CD14-positive monocyte (primary cell): ENCODE measurements around the gene CACNA1B. TPM values are rescaled to one million over a fixed set of nuclear protein-coding genes. Genes with fewer than 3 reads are reported as not detected.

Experiments used
- DNase-seq, 3 donors: peaks; one replicate each; pipeline ENCODE4 v3.0.0-alpha.2; 2011 to 2022
- H2AFZ ChIP-seq: 2 replicates; pipeline ENCODE4 v1.6.0; 2012; ENCODE audit warnings: mild to moderate bottlenecking, low read depth, low read length, inconsistent platforms; ENCODE audit not compliant: insufficient read depth, poor library complexity, severe bottlenecking
- H3K27ac ChIP-seq, 2 donors: 1 replicate in 1 of 2; 2 replicates in 1 of 2; pipeline ENCODE4 v1.5.1; 2012 to 2013; ENCODE audit warnings: low read length in 2 of 2, control low read depth in 1 of 2, inconsistent platforms in 1 of 2, low read depth in 1 of 2, mild to moderate bottlenecking in 1 of 2
- H3K27me3 ChIP-seq, 2 donors: one replicate each; pipeline versions ENCODE4 v1.6.0 to v1.6.1; 2011 to 2013; ENCODE audit warnings: low read length in 2 of 2; ENCODE audit not compliant: control insufficient read depth in 2 of 2, insufficient read depth in 2 of 2
- H3K36me3 ChIP-seq, 2 donors: replicated peaks in 1 of 2; 1 replicate in 1 of 2; 2 replicates in 1 of 2; pipeline versions ENCODE4 v1.5.1 to v1.6.1; 2012 to 2013; ENCODE audit warnings: low read length in 2 of 2, control low read depth in 1 of 2, inconsistent platforms in 1 of 2, mild to moderate bottlenecking in 1 of 2; ENCODE audit not compliant: insufficient read depth in 2 of 2, control insufficient read depth in 1 of 2
- H3K4me1 ChIP-seq, 2 donors: 1 replicate in 1 of 2; 2 replicates in 1 of 2; pipeline versions ENCODE4 v1.5.1 to v1.6.1; 2012 to 2013; ENCODE audit warnings: low read length in 2 of 2, control low read depth in 1 of 2, inconsistent platforms in 1 of 2, mild to moderate bottlenecking in 1 of 2, moderate library complexity in 1 of 2; ENCODE audit not compliant: insufficient read depth in 2 of 2, control insufficient read depth in 1 of 2
- H3K4me2 ChIP-seq: replicated peaks from 2 replicates; pipeline ENCODE3; 2012; ENCODE audit warnings: low read length, moderate library complexity, mild to moderate bottlenecking; ENCODE audit not compliant: poor library complexity, severe bottlenecking; ENCODE audit errors: extremely low read depth
- H3K4me3 ChIP-seq, 3 experiments: fragments of 200-600 bp in 1 of 3; sonication (generic) in 1 of 3; replicated peaks in 1 of 3; 1 replicate in 2 of 3; 2 replicates in 1 of 3; pipeline ENCODE4 v1.5.1; 2011 to 2013; ENCODE audit warnings: low read length in 3 of 3, mild to moderate bottlenecking in 3 of 3, control low read depth in 2 of 3, low read depth in 2 of 3, inconsistent platforms in 1 of 3, moderate library complexity in 1 of 3
- H3K79me2 ChIP-seq: 2 replicates; pipeline ENCODE4 v1.6.0; 2012; ENCODE audit warnings: mild to moderate bottlenecking, control low read depth, inconsistent platforms, low read length, moderate library complexity; ENCODE audit not compliant: insufficient read depth
- H3K9ac ChIP-seq: 2 replicates; pipeline ENCODE4 v1.6.0; 2017; ENCODE audit warnings: low read length, mild to moderate bottlenecking; ENCODE audit not compliant: insufficient read depth, poor library complexity, severe bottlenecking
- H3K9me3 ChIP-seq, 2 donors: replicated peaks in 1 of 2; 1 replicate in 1 of 2; 2 replicates in 1 of 2; pipeline versions ENCODE4 v1.5.1 to v1.6.1; 2012 to 2013; ENCODE audit warnings: low read length in 2 of 2, control low read depth in 1 of 2; ENCODE audit not compliant: control insufficient read depth in 1 of 2, insufficient read depth in 1 of 2
- H4K20me1 ChIP-seq: 2 replicates; pipeline ENCODE4 v1.6.0; 2012; ENCODE audit warnings: mild to moderate bottlenecking, low read length, control low read depth, moderate library complexity; ENCODE audit not compliant: insufficient read depth
- H3K27ac Mint-ChIP-seq, 7 donors: one replicate each; pipeline ENCODE4 v1.8.0; 2020; ENCODE audit warnings: mild to moderate bottlenecking in 7 of 7, mixed read lengths in 7 of 7, moderate library complexity in 6 of 7, inconsistent platforms in 2 of 7
- H3K27me3 Mint-ChIP-seq, 3 donors: one replicate each; pipeline ENCODE4 v1.8.0; 2021 to 2022; ENCODE audit warnings: low read depth in 3 of 3, mild to moderate bottlenecking in 3 of 3, mixed read lengths in 3 of 3, moderate library complexity in 3 of 3, inconsistent platforms in 1 of 3
- H3K36me3 Mint-ChIP-seq, 2 donors: one replicate each; pipeline ENCODE4 v1.8.0; 2020; ENCODE audit warnings: mixed read lengths in 2 of 2, inconsistent platforms in 1 of 2, mild to moderate bottlenecking in 1 of 2
- H3K4me1 Mint-ChIP-seq: one replicate; pipeline ENCODE4 v1.8.0; 2020; ENCODE audit warnings: mild to moderate bottlenecking, mixed read lengths
- H3K4me3 Mint-ChIP-seq, 2 donors: one replicate each; pipeline ENCODE4 v1.8.0; 2020; ENCODE audit warnings: mild to moderate bottlenecking in 2 of 2, mixed read lengths in 2 of 2, moderate library complexity in 1 of 2
- H3K9me3 Mint-ChIP-seq, 7 donors: one replicate each; pipeline ENCODE4 v1.8.0; 2020 to 2022; ENCODE audit warnings: mixed read lengths in 7 of 7, mild to moderate bottlenecking in 6 of 7, moderate library complexity in 6 of 7, inconsistent platforms in 2 of 7
- WGBS: methylation state at CpG from one replicate; pipeline ENCODE4 v1.1.5; 2013; ENCODE audit warnings: missing lambda C conversion rate; ENCODE audit not compliant: insufficient coverage; 5-methylcytosine and 5-hydroxymethylcytosine counted together
- intact Hi-C, 2 donors: fragments of 100-400 bp; cut with micrococcal nuclease; formaldehyde crosslinking; loops; one replicate each; pipeline versions ENCODE4 v1.15.0 to v1.15.1; 2023
- polyA plus RNA-seq, 3 donors: library from polyadenylated mRNA; depleted of rRNA in 1 of 3; unstranded in 2 of 3; stranded (reverse) in 1 of 3; fragments of 300-500 nt in 2 of 3; fragments of >200 nt in 1 of 3; fragmentation: Illumina TruSeq in 2 of 3; gene quantifications; 1 replicate in 2 of 3; 2 replicates in 1 of 3; pipeline ENCODE4 v1.2.3, GENCODE V29; 2012 to 2021
- TF ChIP-seq, protein P1 (sequence below): fragments of 200-600 bp; IDR thresholded peaks from one replicate; pipeline ENCODE4 v1.8.0; 2022; ENCODE audit warnings: antibody characterized with exemption, mild to moderate bottlenecking

The CACNA1B gene
- polyA plus RNA-seq, 3 donors, result not detected

GRCh38 chr9:138096519-138096845 lies 218.9 kb downstream of the CACNA1B start:
- Mint-ChIP-seq H3K36me3 (no peaks in the 10 kb centered on the region), H3K4me1 (peaks cover 15% of the 10 kb centered on the region), H3K27ac (no peak overlapping the region), H3K4me3 (no peak overlapping the region), H3K27me3 (peaks cover 3 to 11% (median 9%) of the 10 kb centered on the region in 3 donors), H3K9me3 (peaks cover 0 to 3% (median 0%) of the 10 kb centered on the region in 7 donors)
- intact Hi-C loops, result no loop called here
- H3K4me1 ChIP-seq, result peaks cover 4 to 8% of the 10 kb centered on the region in 2 donors
- H3K4me2 ChIP-seq, result no peak overlapping the region
- no peaks in the 10 kb centered on the region for H4K20me1 ChIP-seq
- H3K36me3 ChIP-seq, result no peaks in the 10 kb centered on the region
- no peak overlapping the region for H3K27ac ChIP-seq
- WGBS, result 99% methylated on average over 13 of the region's 13 CpGs
- no peak overlapping the region for H2AFZ ChIP-seq
- TF ChIP-seq, protein P1, sequence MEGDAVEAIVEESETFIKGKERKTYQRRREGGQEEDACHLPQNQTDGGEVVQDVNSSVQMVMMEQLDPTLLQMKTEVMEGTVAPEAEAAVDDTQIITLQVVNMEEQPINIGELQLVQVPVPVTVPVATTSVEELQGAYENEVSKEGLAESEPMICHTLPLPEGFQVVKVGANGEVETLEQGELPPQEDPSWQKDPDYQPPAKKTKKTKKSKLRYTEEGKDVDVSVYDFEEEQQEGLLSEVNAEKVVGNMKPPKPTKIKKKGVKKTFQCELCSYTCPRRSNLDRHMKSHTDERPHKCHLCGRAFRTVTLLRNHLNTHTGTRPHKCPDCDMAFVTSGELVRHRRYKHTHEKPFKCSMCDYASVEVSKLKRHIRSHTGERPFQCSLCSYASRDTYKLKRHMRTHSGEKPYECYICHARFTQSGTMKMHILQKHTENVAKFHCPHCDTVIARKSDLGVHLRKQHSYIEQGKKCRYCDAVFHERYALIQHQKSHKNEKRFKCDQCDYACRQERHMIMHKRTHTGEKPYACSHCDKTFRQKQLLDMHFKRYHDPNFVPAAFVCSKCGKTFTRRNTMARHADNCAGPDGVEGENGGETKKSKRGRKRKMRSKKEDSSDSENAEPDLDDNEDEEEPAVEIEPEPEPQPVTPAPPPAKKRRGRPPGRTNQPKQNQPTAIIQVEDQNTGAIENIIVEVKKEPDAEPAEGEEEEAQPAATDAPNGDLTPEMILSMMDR, result no peak
- no peak overlapping the region for H3K4me3 ChIP-seq
- H3K9ac ChIP-seq, result no peak overlapping the region
- H3K79me2 ChIP-seq, result no peaks in the 10 kb centered on the region
- H3K9me3 ChIP-seq, result no peaks in the 10 kb centered on the region
- H3K27me3 ChIP-seq, result no peaks in the 10 kb centered on the region
- no peak for DNase-seq

- peaks cover 2 to 10% (median 3%) of the 10 kb centered on the region in 3 donors for H3K27me3 Mint-ChIP-seq
- H3K9me3 Mint-ChIP-seq, result peaks cover 0 to 3% (median 0%) of the 10 kb centered on the region in 7 donors
- peaks cover 4 to 8% of the 10 kb centered on the region in 2 donors for H3K4me1 ChIP-seq
- no peaks in the 10 kb centered on the region for H4K20me1 ChIP-seq
- TF ChIP-seq, protein P1, result no peak
- peak in 1 of 3 donors; percentile 2 for DNase-seq
- H3K9ac ChIP-seq, result no peak overlapping the region
- H3K4me1 Mint-ChIP-seq, result peaks cover 15% of the 10 kb centered on the region
- H3K27me3 ChIP-seq, result no peaks in the 10 kb centered on the region
- no peak overlapping the region for H3K4me2 ChIP-seq
- no peaks in the 10 kb centered on the region for H3K79me2 ChIP-seq
- no peak overlapping the region for H3K27ac ChIP-seq
- WGBS, result 92% methylated on average over 11 of the region's 13 CpGs
- H3K36me3 ChIP-seq, result no peaks in the 10 kb centered on the region
- no peak overlapping the region for H2AFZ ChIP-seq
- no peak overlapping the region for H3K4me3 ChIP-seq
- intact Hi-C loops, result no loop called here
- no peak overlapping the region for H3K4me3 Mint-ChIP-seq
- no peaks in the 10 kb centered on the region for H3K36me3 Mint-ChIP-seq
- no peaks in the 10 kb centered on the region for H3K9me3 ChIP-seq
- no peak overlapping the region for H3K27ac Mint-ChIP-seq
These were observed 220.0 kb downstream of the CACNA1B start for GRCh38 chr9:138097501-138097991.
